ENCODE measurements around the gene CEP85.

CEP85 gene

GRCh38 chr1:26320896-26321295 is 86.9 kb downstream of the CEP85 start:
- CTCF ChIA-PET = interaction anchor here (1.1 to 5.2 kb wide), 5 partner anchors 12 to 151 kb away, joined by 3 to 55 read pairs (median 3); partner anchors contain the start of gene HMGN2
- no peak for TF ChIP-seq SUZ12 (IDR thresholded peaks at IDR 0.05)
- TF ChIP-seq CTBP1 (IDR thresholded peaks at IDR 0.05; ENCODE audit: borderline replicate concordance) = no peak
- TF ChIP-seq SP1 (IDR thresholded peaks at IDR 0.05) = no peak
- TF ChIP-seq ELF4 (IDR thresholded peaks at IDR 0.05) = no peak
- TF ChIP-seq FOXK2 (IDR thresholded peaks at IDR 0.05) = no peak
- TF ChIP-seq ARNT (IDR thresholded peaks at IDR 0.05) = no peak
- TF ChIP-seq TARDBP (IDR thresholded peaks at IDR 0.05) = no peak
- TF ChIP-seq NFRKB (IDR thresholded peaks at IDR 0.05) = no peak
- no peak for TF ChIP-seq FOXA1 (IDR thresholded peaks at IDR 0.05)
- no peak for TF ChIP-seq LEF1 (IDR thresholded peaks at IDR 0.05; ENCODE audit: borderline replicate concordance)
- no peak for TF ChIP-seq FOXM1 (IDR thresholded peaks at IDR 0.05; ENCODE audit: borderline replicate concordance)
- no peak for TF ChIP-seq ZNF384 (IDR thresholded peaks at IDR 0.05)
- TF ChIP-seq L3MBTL2 (conservative IDR thresholded peaks at IDR 0.05) = no peak
- TF ChIP-seq PKNOX1 (IDR thresholded peaks at IDR 0.05) = no peak
- POLR2A ChIA-PET = no interaction called here
- DNase-seq (ENCODE audit: extremely low spot score) = no peak

- CTCF ChIA-PET = interaction anchor here (0.6 to 5.2 kb wide), 16 partner anchors 13 to 356 kb away, joined by 3 to 55 read pairs (median 4); partner anchors contain the start of genes CEP85 and HMGN2
Observed at GRCh38 chr1:26321315-26322041, 87.5 kb downstream of the CEP85 start.

GRCh38 chr1:26322042-26322331 is 88.0 kb downstream of the CEP85 start:
- no peak for DNase-seq (ENCODE audit: extremely low spot score)
- POLR2A ChIA-PET = interaction anchor here (0.9 kb wide), 1 partner anchor 110 kb away, joined by 3 read pairs; the partner anchor contains the start of gene DHDDS
- TF ChIP-seq L3MBTL2 (conservative IDR thresholded peaks at IDR 0.05) (no peak), CTBP1 (IDR thresholded peaks at IDR 0.05; ENCODE audit: borderline replicate concordance) (no peak), NFRKB (IDR thresholded peaks at IDR 0.05) (no peak), TARDBP (IDR thresholded peaks at IDR 0.05) (no peak), BHLHE40 (IDR thresholded peaks at IDR 0.05; ENCODE audit: borderline replicate concordance) (no peak), ELF4 (IDR thresholded peaks at IDR 0.05) (no peak), HDGF (IDR thresholded peaks at IDR 0.05; ENCODE audit: borderline replicate concordance) (no peak), ZNF384 (IDR thresholded peaks at IDR 0.05) (no peak), FOXK2 (IDR thresholded peaks at IDR 0.05) (no peak)
- CTCF ChIA-PET = interaction anchor here (0.6 to 5.2 kb wide), 16 partner anchors 13 to 355 kb away, joined by 3 to 55 read pairs (median 4); partner anchors contain the start of genes CEP85 and HMGN2

More at GRCh38 chr1:26321315-26322041, 87.5 kb downstream of the CEP85 start:
- POLR2A ChIA-PET = interaction anchor here (0.9 kb wide), 1 partner anchor 110 kb away, joined by 3 read pairs; the partner anchor contains the start of gene DHDDS
- peak; percentile 89 for DNase-seq (ENCODE audit: extremely low spot score)
- TF ChIP-seq NFRKB (IDR thresholded peaks at IDR 0.05) (no peak), CTBP1 (IDR thresholded peaks at IDR 0.05; ENCODE audit: borderline replicate concordance) (no peak), BHLHE40 (IDR thresholded peaks at IDR 0.05; ENCODE audit: borderline replicate concordance) (no peak), FOXK2 (IDR thresholded peaks at IDR 0.05) (no peak), L3MBTL2 (conservative IDR thresholded peaks at IDR 0.05) (no peak), SUZ12 (IDR thresholded peaks at IDR 0.05) (no peak), ZNF384 (IDR thresholded peaks at IDR 0.05) (no peak), PKNOX1 (IDR thresholded peaks at IDR 0.05) (no peak), HDGF (IDR thresholded peaks at IDR 0.05; ENCODE audit: borderline replicate concordance) (no peak), SP1 (IDR thresholded peaks at IDR 0.05) (no peak), TARDBP (IDR thresholded peaks at IDR 0.05) (no peak), ARNT (IDR thresholded peaks at IDR 0.05) (no peak), LEF1 (IDR thresholded peaks at IDR 0.05; ENCODE audit: borderline replicate concordance) (no peak), ELF4 (IDR thresholded peaks at IDR 0.05) (no peak), FOXA1 (IDR thresholded peaks at IDR 0.05) (no peak)

DNA sequence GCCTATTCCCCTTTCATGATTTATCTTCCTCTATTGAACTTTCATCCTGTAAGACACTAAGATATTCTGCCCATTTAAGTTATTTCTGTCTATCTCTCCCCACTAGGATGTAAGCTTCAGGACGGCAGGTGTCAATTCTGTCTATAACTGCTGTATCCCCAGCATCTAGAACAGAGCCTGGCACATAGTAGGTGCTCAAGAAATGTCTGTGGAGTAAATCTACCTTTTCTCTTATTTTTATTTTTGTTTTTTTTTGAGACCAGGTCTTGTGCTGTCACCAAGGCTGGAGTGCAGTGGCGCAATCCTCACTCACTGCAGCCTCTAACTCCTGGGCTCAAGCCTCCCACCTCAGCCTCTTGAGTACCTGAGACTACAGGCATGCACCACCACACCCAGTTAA is 89.4 kb downstream of the CEP85 start:
- POLR2A ChIA-PET = no interaction called here
- CTCF ChIA-PET = interaction anchor here (1.5 kb wide), 1 partner anchor 48 kb away, joined by 4 read pairs; no protein-coding TSS in a partner anchor
- DNase-seq (ENCODE audit: extremely low spot score) = no peak
- no peak for TF ChIP-seq FOXM1 (IDR thresholded peaks at IDR 0.05; ENCODE audit: borderline replicate concordance)
- no peak for TF ChIP-seq PKNOX1 (IDR thresholded peaks at IDR 0.05)
- no peak for TF ChIP-seq SUZ12 (IDR thresholded peaks at IDR 0.05)

DNA sequence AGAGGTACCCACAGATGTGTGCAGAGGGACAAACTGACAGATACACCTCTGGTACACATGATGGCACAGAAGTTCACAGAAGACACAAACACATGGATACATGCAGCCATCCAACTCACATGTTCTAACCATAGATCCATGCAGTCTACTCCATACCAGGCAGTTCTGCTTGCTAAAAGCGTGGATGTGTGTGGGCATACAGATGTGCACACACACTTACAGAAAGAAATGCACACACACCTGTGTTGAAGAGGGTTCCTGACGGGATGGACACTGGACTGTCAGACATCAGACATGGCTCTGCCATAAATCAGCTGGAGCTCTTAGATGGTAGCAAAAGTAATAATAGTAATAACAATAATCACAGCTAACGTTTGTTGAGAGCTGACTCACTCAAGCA is 90.5 kb downstream of the CEP85 start:
- DNase-seq (ENCODE audit: extremely low spot score) = no peak
- ChIA-PET POLR2A (no interaction called here), CTCF (interaction anchor here (0.8 kb wide), 1 partner anchor 40 kb away, joined by 3 read pairs; no protein-coding TSS in a partner anchor)
- TF ChIP-seq PKNOX1 (IDR thresholded peaks at IDR 0.05) (no peak), CTBP1 (IDR thresholded peaks at IDR 0.05; ENCODE audit: borderline replicate concordance) (no peak), LEF1 (IDR thresholded peaks at IDR 0.05; ENCODE audit: borderline replicate concordance) (no peak), FOXK2 (IDR thresholded peaks at IDR 0.05) (no peak)

DNA sequence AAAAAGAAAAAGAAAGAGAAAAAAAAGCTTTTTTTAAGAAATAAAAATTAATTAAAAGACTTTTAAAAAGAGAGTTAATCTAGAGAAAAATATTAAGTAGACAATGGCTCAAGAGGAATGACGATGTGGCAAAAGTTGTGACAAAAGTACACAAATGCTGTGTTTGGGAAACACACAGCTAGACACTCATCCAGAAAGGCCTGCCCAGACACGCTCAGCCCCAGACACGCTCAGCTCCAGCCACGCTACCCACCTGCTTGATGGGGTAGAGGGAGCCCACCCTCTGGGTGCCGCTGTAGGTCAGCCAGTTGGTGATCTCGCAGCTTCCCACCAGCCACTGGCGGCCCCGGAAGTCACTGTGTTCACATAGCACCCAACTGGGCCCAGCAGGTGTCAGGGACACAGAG is 94.0 kb downstream of the CEP85 start:
- ChIA-PET CTCF (interaction anchor here (0.7 to 1.9 kb wide), 3 partner anchors 11 to 88 kb away, joined by 3 to 5 read pairs (median 4); no protein-coding TSS in a partner anchor), POLR2A (interaction anchor here (1.0 kb wide), 1 partner anchor 20 kb away, joined by 4 read pairs; no protein-coding TSS in a partner anchor)
- no peak for DNase-seq (ENCODE audit: extremely low spot score)
- TF ChIP-seq TARDBP (IDR thresholded peaks at IDR 0.05) (no peak), SUZ12 (IDR thresholded peaks at IDR 0.05) (no peak), ARNT (IDR thresholded peaks at IDR 0.05) (no peak), HDGF (IDR thresholded peaks at IDR 0.05; ENCODE audit: borderline replicate concordance) (no peak), BHLHE40 (IDR thresholded peaks at IDR 0.05; ENCODE audit: borderline replicate concordance) (no peak), FOXK2 (IDR thresholded peaks at IDR 0.05) (no peak), LEF1 (IDR thresholded peaks at IDR 0.05; ENCODE audit: borderline replicate concordance) (no peak), NFRKB (IDR thresholded peaks at IDR 0.05) (no peak), ZNF384 (IDR thresholded peaks at IDR 0.05) (no peak), PKNOX1 (IDR thresholded peaks at IDR 0.05) (no peak), SP1 (IDR thresholded peaks at IDR 0.05) (no peak), CTBP1 (IDR thresholded peaks at IDR 0.05; ENCODE audit: borderline replicate concordance) (no peak), ELF4 (IDR thresholded peaks at IDR 0.05) (no peak)

Measured in HEK293T (cell line).